Parathyroid adenoma (tissue), 2 donors: ENCODE results near the gene ASB13.

ENCODE experiments used
- H2AFZ ChIP-seq: fragments of 300-600 bp; sonication (generic); one replicate; pipeline ENCODE4 v1.7.0; 2017; ENCODE audit warnings: antibody characterized with exemption, mild to moderate bottlenecking
- H3K27ac ChIP-seq: fragments of 300-600 bp; sonication (generic); one replicate; pipeline ENCODE4 v1.7.0; 2017
- H3K27me3 ChIP-seq: fragments of 300-600 bp; sonication (generic); one replicate; pipeline ENCODE4 v1.7.0; 2017; ENCODE audit warnings: low read length; ENCODE audit not compliant: control insufficient read depth, insufficient read depth
- H3K36me3 ChIP-seq: fragments of 300-600 bp; sonication (generic); one replicate; pipeline ENCODE4 v1.7.0; 2017; ENCODE audit warnings: low read length; ENCODE audit not compliant: control insufficient read depth, insufficient read depth
- H3K4me1 ChIP-seq: fragments of 300-600 bp; sonication (generic); one replicate; pipeline ENCODE4 v1.7.0; 2017; ENCODE audit warnings: control low read depth
- H3K4me2 ChIP-seq: fragments of 300-600 bp; sonication (generic); one replicate; pipeline ENCODE4 v1.7.0; 2017; ENCODE audit warnings: low read length
- H3K4me3 ChIP-seq: fragments of 300-600 bp; sonication (generic); one replicate; pipeline ENCODE4 v1.7.0; 2017; ENCODE audit warnings: low read depth, low read length
- H3K79me2 ChIP-seq: fragments of 300-600 bp; sonication (generic); one replicate; pipeline ENCODE4 v1.7.0; 2017; ENCODE audit warnings: control low read depth
- H3K9ac ChIP-seq: fragments of 300-600 bp; sonication (generic); one replicate; pipeline ENCODE4 v1.7.0; 2017; ENCODE audit warnings: mild to moderate bottlenecking
- H3K9me3 ChIP-seq: fragments of 300-600 bp; sonication (generic); one replicate; pipeline ENCODE4 v1.7.0; 2017; ENCODE audit warnings: low read length; ENCODE audit not compliant: control insufficient read depth
- TF ChIP-seq, protein P1 (sequence below): fragments of 300-600 bp; sonication (generic); IDR thresholded peaks from one replicate; pipeline ENCODE4 v1.7.0; 2017; ENCODE audit warnings: antibody characterized with exemption, mild to moderate bottlenecking
- donor health status: primary hyperparathyroidism.

Gene ASB13

DNA sequence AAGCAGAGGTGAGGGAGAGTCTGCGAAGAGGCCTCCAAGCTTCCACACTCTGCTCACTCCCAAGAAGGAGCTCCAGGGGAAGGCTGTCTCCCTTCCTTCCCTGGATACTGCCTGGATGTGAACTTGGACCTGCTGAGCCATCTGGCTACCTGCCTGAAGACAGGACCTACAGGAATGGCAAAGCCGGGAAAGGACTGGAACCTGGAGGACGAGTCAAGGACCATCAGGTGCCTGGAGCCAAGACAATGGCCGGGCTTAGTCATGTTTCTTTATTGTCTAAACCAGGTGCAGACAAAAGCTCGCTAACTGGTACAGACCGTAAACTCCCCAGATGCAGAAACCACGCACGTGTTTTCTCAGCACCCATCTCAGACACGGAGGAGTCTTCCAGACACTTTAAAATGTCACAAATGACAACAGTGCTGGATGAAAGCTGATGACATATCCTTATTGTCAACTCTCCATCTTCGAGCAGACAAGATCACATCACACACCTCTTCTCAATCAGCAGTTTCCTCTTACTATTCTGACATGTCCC lies 12.1 kb downstream of the ASB13 start:
- no peaks in the 10 kb centered on the region for H3K27me3 ChIP-seq
- H3K4me3 ChIP-seq = no peak overlapping the region
- no peaks in the 10 kb centered on the region for H3K79me2 ChIP-seq
- H3K4me2 ChIP-seq = no peak overlapping the region
- H3K27ac ChIP-seq = no peak overlapping the region
- H3K9me3 ChIP-seq = no peaks in the 10 kb centered on the region
- H2AFZ ChIP-seq = no peak overlapping the region
- no peaks in the 10 kb centered on the region for H3K4me1 ChIP-seq
- no peaks in the 10 kb centered on the region for H3K36me3 ChIP-seq
- H3K9ac ChIP-seq = no peak overlapping the region
- TF ChIP-seq, protein P1, sequence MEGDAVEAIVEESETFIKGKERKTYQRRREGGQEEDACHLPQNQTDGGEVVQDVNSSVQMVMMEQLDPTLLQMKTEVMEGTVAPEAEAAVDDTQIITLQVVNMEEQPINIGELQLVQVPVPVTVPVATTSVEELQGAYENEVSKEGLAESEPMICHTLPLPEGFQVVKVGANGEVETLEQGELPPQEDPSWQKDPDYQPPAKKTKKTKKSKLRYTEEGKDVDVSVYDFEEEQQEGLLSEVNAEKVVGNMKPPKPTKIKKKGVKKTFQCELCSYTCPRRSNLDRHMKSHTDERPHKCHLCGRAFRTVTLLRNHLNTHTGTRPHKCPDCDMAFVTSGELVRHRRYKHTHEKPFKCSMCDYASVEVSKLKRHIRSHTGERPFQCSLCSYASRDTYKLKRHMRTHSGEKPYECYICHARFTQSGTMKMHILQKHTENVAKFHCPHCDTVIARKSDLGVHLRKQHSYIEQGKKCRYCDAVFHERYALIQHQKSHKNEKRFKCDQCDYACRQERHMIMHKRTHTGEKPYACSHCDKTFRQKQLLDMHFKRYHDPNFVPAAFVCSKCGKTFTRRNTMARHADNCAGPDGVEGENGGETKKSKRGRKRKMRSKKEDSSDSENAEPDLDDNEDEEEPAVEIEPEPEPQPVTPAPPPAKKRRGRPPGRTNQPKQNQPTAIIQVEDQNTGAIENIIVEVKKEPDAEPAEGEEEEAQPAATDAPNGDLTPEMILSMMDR = no peak

- no peaks in the 10 kb centered on the region for H3K36me3 ChIP-seq
- H3K79me2 ChIP-seq = no peaks in the 10 kb centered on the region
- no peaks in the 10 kb centered on the region for H3K9me3 ChIP-seq
- H3K27ac ChIP-seq = no peak overlapping the region
- H3K4me2 ChIP-seq = no peak overlapping the region
- H3K4me3 ChIP-seq = no peak overlapping the region
- TF ChIP-seq, protein P1 = no peak
- no peaks in the 10 kb centered on the region for H3K4me1 ChIP-seq
- no peak overlapping the region for H3K9ac ChIP-seq
- H3K27me3 ChIP-seq = no peaks in the 10 kb centered on the region
- H2AFZ ChIP-seq = no peak overlapping the region
Measured at GRCh38 chr10:5652746-5653145, 13.6 kb downstream of the ASB13 start.

DNA sequence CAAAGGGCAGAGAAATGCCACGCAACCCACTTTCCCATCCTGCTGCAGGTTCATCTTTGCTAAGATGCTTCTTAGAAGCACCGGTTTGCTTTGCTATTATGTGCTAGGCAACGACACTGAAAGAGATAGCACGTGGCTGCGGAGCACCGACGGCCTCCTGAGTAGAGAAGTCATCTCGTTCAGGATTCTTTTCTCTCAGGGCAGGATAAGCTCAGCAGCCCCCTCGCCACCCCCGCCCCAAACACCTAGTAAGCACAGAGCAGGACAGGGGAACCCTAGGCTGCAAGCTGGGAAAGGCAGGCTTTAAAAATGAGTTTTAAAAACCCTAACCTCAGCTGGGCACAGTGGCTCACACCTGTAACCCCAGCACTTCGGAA lies 15.0 kb downstream of the ASB13 start:
- TF ChIP-seq, protein P1 = no peak
- no peak overlapping the region for H3K4me3 ChIP-seq
- no peaks in the 10 kb centered on the region for H3K27me3 ChIP-seq
- H2AFZ ChIP-seq = no peak overlapping the region
- H3K79me2 ChIP-seq = no peaks in the 10 kb centered on the region
- H3K27ac ChIP-seq = no peak overlapping the region
- H3K4me2 ChIP-seq = no peak overlapping the region
- H3K36me3 ChIP-seq = no peaks in the 10 kb centered on the region
- no peak overlapping the region for H3K9ac ChIP-seq
- no peaks in the 10 kb centered on the region for H3K9me3 ChIP-seq
- H3K4me1 ChIP-seq = no peaks in the 10 kb centered on the region

GRCh38 chr10:5650664-5651387 lies 15.6 kb downstream of the ASB13 start:
- no peaks in the 10 kb centered on the region for H3K79me2 ChIP-seq
- H3K27ac ChIP-seq = no peak overlapping the region

More at GRCh38 chr10:5650664-5651387, 15.6 kb downstream of the ASB13 start:
- TF ChIP-seq, protein P1 = no peak
- H3K4me1 ChIP-seq = no peaks in the 10 kb centered on the region
- H3K9me3 ChIP-seq = no peaks in the 10 kb centered on the region
- no peaks in the 10 kb centered on the region for H3K36me3 ChIP-seq
- no peak overlapping the region for H3K4me3 ChIP-seq
- no peak overlapping the region for H3K9ac ChIP-seq
- no peak overlapping the region for H2AFZ ChIP-seq
- H3K4me2 ChIP-seq = no peak overlapping the region
- no peaks in the 10 kb centered on the region for H3K27me3 ChIP-seq
